GM19023 (cell line): ENCODE measurements around the gene LRRFIP2.

Source experiments
- ATAC-seq: cut with Tn5 transposase; IDR thresholded peaks from one replicate; pipeline ENCODE4 v1.9.1; 2021; ENCODE audit warnings: mild to moderate bottlenecking, moderate library complexity; ENCODE audit not compliant: unreplicated experiment

The LRRFIP2 gene

DNA sequence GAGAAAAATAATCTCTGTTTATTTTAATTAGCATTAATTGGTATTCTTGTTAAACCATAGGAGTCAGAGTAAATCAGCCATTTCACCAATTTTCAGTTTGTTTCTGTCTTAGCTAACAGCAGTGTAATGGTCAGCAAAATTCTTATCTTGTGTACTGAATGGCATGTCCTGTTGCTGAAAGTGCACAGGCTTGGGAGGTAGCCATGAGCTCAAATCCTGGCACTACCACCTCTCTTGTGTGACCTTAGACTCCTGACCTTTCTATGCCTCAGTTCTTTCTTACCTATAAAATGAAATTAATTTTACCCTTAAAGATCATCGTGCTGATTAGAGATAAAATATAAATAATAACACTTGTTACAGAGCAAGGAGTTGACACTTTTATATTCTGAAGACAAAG, 145.3 kb downstream of the LRRFIP2 start:
- no peak for ATAC-seq

DNA sequence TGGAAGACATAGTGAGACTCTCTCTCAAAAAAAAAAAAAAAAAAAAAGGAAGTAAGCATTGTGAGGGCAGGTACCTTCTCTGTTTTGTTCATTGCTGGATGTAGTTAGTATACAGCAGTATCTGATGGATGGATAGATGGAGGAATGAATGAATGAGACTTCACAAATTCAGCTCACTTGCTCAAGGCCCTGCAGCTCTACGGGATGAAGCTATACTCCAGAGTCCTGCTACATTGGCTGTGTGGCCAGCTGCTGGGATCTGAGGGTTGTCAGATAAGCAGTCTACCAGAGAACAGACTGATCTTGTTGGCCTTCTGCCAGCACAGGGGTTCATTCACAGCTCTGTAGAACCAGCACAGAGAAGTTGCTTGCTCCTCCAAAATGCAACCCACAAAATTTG, 146.1 kb downstream of the LRRFIP2 start:
- no peak for ATAC-seq

DNA sequence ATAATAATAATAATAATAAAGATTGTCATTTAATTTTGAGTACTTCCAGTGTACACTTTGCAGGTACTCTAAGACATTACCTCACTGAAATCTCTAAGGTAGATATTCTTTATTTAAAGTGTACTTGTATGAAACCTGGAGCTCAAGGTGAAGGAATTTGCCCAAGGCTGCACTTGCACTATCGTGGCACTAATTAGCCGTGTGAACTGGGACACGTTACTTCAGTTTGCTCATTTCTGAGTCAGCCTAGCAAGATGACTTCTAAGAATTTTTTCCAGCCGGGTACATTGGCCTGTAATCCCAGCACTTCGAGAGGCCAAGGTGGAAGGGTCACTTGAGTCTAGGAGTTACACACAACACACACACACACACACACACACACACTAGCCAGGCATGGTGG, 147.5 kb downstream of the LRRFIP2 start:
- ATAC-seq = no peak

DNA sequence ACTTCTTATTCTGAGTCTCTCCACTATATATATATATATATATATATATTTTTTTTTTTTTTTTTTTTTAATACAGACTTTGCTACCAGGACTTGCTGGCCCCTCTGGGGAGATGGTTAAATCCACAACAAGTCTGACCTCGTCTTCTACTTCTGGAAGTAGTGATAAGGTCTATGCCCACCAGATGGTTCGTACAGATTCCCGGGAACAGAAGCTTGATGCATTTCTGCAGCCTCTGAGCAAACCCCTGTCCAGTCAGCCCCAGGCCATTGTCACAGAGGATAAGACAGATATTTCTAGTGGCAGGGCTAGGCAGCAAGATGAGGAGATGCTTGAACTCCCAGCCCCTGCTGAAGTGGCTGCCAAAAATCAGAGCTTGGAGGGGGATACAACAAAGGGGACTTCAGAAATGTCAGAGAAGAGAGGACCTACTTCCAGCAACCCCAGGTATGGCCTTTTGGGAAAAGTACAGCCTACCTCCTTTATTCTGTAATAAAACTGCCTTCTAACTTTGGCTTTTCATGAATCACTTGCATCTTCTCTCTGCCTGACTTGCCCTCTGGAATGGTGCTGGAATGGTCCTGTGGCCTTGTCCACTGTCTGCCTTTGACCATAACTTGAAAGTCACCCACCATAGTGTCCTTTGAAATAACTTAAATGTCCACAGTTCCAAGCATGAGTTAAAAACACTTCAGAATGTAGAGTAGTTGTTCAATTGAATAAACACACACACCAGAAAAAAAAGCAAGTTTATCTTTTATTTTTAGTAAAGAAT, 148.6 kb downstream of the LRRFIP2 start:
- no peak for ATAC-seq

DNA sequence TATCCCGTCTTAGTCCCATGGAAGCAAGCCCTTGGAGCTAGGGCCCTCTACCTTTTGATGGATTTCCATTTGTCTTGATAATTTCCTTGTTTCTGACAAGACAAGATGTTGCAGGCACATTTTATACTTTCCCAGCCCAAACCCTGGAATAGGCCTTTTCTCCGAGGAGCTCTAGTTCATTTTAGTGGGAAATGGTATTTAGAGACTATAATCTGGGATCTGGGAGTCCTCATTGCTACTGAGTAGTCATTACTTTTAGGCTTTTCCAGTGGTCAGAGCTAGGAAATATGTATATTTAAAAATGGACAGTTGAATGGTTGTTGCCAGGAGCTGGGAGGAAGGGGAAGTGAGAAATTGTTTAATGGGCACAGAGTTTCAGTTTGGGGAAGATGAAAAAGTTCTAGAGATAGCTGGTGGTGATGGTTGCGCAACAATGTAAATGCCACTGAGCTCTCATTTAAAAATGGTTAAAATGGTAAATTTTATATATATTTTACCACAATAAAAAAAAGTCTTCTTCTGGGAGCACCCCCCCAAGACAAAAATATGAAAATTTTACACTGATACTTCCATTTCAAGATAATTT, 149.5 kb downstream of the LRRFIP2 start:
- ATAC-seq = no peak

DNA sequence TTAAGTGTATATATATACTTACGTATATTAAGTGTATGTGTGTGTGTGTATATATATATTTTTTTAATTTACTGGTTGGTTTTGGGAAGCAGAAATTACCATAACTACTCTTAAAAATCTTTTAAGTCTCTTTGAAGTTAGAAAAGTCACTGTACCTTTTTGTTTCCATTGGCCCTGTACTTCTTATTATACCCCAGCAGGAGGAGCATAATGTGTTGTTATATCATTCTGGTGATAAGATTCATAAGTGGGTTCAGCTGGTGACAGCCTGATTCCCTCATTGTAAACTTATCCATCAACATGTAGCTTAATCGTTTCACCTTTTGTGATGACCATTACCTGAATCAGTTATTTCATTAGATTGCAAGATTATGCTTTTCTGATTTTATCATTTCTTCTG, 150.3 kb downstream of the LRRFIP2 start:
- ATAC-seq = no peak

DNA sequence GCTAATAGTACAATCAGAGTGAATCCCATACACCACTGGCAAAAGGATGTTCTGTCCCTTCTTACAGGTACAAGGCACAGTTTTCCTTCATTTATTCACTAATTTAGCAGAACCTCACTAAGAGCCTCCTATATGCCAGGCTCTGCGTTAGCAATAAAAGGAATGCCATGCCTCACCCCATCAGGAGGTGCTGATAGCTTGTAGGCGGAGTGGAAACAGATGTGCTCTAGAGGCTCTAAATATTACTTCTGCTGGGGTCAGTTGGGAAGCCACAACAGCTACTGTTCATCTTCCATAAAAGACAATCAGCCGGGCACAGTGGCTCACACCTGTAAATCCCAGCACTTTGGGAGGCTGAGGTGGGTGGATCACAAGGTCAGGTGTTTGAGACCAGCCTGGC, 156.7 kb downstream of the LRRFIP2 start:
- no peak for ATAC-seq

DNA sequence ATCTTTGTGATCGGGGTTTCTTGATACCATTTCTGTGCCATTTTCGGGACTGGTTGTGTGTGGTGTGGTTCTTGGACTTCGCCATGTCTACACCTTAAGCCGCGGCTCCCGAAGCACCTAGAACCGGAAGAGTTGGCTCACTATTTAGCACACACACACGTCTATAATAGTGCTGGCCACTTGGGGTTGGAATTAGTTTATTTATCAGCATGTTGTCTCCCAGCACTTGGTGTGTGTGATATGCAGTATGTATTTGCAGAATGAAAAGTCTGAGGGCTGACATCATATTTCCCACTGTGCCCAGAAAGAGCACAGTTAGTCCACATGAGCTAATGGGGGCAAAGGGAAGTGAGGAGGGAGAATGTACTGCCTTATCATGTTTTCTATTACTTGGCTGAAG, 157.5 kb downstream of the LRRFIP2 start:
- ATAC-seq = no peak

DNA sequence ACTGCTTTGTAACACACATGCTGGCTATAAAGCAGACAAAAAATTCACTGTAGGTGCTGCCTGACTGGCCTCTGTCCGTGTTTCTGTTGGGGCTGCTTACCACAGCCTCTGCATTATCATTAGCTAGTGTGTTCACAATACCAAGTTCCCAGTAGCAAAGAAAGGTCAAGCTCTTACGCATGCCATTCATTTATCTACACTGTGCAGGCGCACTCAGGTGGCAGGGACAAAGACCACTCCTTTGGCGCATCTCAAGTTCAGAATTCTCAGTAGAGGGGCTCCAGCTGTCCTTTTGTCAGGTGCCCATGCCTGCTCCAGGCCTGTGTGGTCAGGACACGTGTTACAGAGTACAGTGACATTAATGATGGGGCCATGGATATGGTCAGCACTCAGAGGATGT, 158.7 kb downstream of the LRRFIP2 start:
- no peak for ATAC-seq

DNA sequence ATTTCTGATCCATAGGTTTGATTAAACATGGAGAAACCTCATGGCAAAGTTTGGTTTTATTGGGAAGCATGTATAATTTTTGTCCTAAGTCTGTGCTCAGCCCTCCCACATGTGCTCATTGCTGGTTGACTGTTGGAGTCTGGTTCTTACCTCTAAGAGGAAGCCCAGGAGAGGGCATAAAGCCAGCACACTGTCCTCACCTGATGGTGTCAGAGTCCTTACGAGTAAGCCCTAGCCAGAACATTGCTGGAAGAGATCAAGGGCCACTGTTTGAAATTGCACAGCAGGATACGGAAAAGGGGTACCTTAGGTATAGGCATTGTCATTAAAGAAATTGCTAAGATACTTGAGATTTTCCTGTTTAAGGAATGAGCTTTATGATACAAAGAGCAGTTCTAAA, 159.8 kb downstream of the LRRFIP2 start:
- no peak for ATAC-seq
